HFF-Myc (cell line): Measurements from ENCODE around the gene KDM4B.

ENCODE experiments used
- DNase-seq: peaks from one replicate; pipeline ENCODE4 v3.0.0-alpha.2; 2011; ENCODE audit warnings: low read depth; ENCODE audit errors: extremely low read depth
- H3K4me3 ChIP-seq: replicated peaks from 2 replicates; pipeline ENCODE4 v1.5.1; 2011; ENCODE audit warnings: low read depth, mild to moderate bottlenecking, control low read depth, low read length
- CTCF ChIP-seq: IDR thresholded peaks from 2 replicates; pipeline ENCODE4 v1.5.1; 2012; ENCODE audit warnings: mild to moderate bottlenecking, low read depth, low read length, control low read depth; ENCODE audit errors: missing control alignments

Gene KDM4B

GRCh38 chr19:5013761-5014160 is 44.8 kb downstream of the KDM4B start:
- DNase-seq, result no peak
- TF ChIP-seq CTCF, result no peak
- no peak overlapping the region for H3K4me3 ChIP-seq

GRCh38 chr19:5014941-5015340 is 46.0 kb downstream of the KDM4B start:
- no peak for TF ChIP-seq CTCF
- H3K4me3 ChIP-seq, result no peak overlapping the region
- DNase-seq, result no peak

DNA sequence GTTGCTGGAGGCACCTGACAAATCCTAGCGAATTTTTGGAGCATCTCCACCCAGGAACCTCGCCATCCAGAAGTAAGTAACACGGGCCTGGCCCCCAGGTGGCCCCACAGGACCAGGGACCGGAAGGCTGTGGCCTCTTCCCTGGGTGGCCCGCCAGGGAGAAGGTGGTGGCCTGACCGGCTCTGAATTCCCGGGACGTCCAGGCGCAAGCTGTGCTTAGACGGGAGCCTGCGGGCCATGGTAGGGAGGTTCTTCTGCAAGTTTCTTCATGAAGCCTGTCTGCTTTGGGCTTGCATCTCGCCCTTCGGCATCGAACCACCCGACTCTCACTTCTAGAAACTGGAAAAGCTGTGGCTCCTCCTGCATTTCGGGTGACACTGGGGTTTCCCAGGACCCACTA is 47.4 kb downstream of the KDM4B start:
- no peak for TF ChIP-seq CTCF
- no peak overlapping the region for H3K4me3 ChIP-seq
- DNase-seq, result no peak

DNA sequence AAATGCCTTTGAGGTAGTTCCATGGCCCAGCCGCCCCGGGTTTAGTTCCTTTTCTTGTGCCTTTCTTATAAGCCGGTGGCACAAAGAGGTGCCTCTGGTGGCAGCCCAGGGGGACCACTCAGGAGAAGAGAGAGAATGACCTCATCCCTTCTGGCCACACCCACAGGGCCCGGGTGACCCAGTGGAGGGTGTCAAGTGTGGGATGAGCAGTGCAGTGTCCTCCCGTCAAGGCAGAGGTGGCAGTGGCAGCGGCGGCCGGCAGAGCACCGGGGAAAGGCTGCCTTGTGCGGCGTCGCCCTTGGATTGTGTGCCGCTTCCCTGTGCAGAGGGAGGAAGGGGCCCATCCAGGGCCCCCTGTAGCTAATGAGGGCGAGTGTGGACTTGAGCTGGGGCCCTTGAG is 47.9 kb downstream of the KDM4B start:
- DNase-seq, result no peak
- H3K4me3 ChIP-seq, result no peak overlapping the region
- no peak for TF ChIP-seq CTCF

DNA sequence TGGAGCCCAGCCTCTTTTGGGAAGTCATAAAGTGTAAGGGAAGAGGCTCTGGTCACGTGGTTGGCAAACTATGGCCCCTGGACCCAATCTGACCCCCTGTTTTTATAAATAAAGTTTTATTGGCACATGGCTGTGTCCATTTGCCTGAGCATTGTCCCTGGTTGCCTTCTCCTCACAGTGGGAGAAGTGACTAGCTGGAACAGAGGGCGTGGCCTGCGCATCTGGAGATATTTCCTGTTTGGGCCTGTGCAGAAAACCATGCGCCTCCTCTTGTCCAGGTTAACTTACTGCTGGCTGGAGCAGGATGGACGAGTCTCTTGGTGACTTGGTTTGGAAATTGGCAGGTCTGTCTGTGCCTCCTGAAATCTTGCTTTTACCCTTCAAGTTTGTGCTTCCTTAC is 48.3 kb downstream of the KDM4B start:
- peak; percentile 35 for DNase-seq
- H3K4me3 ChIP-seq, result no peak overlapping the region
- TF ChIP-seq CTCF, result no peak

DNA sequence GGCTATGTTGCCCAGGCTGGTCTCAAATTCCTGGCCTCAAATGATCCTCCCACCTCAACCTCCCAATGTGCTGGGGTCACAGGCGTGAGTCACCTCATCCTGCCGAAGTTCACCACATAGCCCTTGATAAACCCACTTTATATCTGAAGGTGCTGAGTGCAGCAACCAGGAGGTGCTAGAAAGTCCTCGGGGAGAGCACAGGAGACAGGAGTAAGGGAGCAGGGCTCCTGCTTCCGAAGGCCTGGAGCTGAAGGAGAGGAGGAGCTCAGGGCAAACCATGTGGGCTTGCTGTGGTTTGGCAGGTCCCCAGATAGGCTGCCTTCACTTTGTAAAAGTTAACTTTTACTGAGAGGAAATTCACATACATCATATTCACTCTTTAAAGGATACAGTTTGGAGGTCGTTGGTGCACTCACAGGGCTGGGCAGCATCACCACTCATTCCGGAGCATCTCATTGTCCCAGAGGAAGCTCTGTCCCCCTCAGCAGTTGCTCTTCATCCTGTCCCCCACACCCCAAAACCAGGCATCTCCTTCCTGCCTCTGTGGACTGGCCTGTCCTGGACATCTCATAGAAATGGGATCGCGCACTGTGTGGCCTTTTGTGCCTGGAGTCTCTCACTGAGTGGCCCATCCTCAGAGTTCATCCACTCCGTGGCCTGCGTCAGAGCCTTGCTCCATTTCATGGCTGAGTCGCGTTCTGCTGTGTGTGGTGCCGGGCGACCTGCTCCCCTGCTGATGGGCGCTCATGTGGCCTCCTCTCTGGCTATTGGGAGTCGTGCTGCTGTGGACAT is 49.5 kb downstream of the KDM4B start:
- no peak overlapping the region for H3K4me3 ChIP-seq
- DNase-seq, result peak; percentile 52
- TF ChIP-seq CTCF, result no peak

GRCh38 chr19:5020368-5020767 is 51.5 kb downstream of the KDM4B start:
- no peak overlapping the region for H3K4me3 ChIP-seq
- DNase-seq, result no peak
- no peak for TF ChIP-seq CTCF
